ENCODE results near the gene AP1B1. TPM values are rescaled to one million over a fixed set of nuclear protein-coding genes. Genes with fewer than 3 reads are reported as not detected.
"Not testable (repeated sequence)": the region's sequence is repeated elsewhere in the genome, so short reads cannot be mapped to it uniquely, and the experiment has no call there.

AP1B1 gene
- total RNA-seq, 1 donor from 2014 or later = 77.9 TPM

GRCh38 chr22:29359469-29359868 lies 28.9 kb downstream of the AP1B1 start:
- H3K27me3 Mint-ChIP-seq (ENCODE audit: unreplicated experiment) = no peaks in the 10 kb centered on the region
- H3K4me3 Mint-ChIP-seq (ENCODE audit: unreplicated experiment) = no peak overlapping the region
- peak; percentile 63 for TF ChIP-seq CTCF (IDR thresholded peaks at IDR 0.05; ENCODE audit: partially characterized antibody, unreplicated experiment)
- H3K9me3 Mint-ChIP-seq (ENCODE audit: unreplicated experiment) = no peaks in the 10 kb centered on the region
- peak; percentile 79 for DNase-seq
- H3K4me1 Mint-ChIP-seq (ENCODE audit: low read depth, unreplicated experiment) = no peaks in the 10 kb centered on the region
- H3K36me3 Mint-ChIP-seq (ENCODE audit: unreplicated experiment) = no peaks in the 10 kb centered on the region
- no peak overlapping the region for H3K27ac Mint-ChIP-seq (ENCODE audit: unreplicated experiment)

- DNase-seq; H3K27me3 Mint-ChIP-seq (ENCODE audit: unreplicated experiment); H3K4me3 Mint-ChIP-seq (ENCODE audit: unreplicated experiment); H3K4me1 Mint-ChIP-seq (ENCODE audit: low read depth, unreplicated experiment); H3K36me3 Mint-ChIP-seq (ENCODE audit: unreplicated experiment); H3K9me3 Mint-ChIP-seq (ENCODE audit: unreplicated experiment); H3K27ac Mint-ChIP-seq (ENCODE audit: unreplicated experiment): not testable (repeated sequence)
Measured at GRCh38 chr22:29357193-29357890, 31.0 kb downstream of the AP1B1 start.

- no peaks in the 10 kb centered on the region for H3K36me3 Mint-ChIP-seq (ENCODE audit: unreplicated experiment)
- H3K4me3 Mint-ChIP-seq (ENCODE audit: unreplicated experiment) = no peak overlapping the region
- H3K27ac Mint-ChIP-seq (ENCODE audit: unreplicated experiment) = no peak overlapping the region
- peaks cover 4% of the 10 kb centered on the region for H3K4me1 Mint-ChIP-seq (ENCODE audit: low read depth, unreplicated experiment)
- TF ChIP-seq CTCF (IDR thresholded peaks at IDR 0.05; ENCODE audit: partially characterized antibody, unreplicated experiment) = no peak
- H3K27me3 Mint-ChIP-seq (ENCODE audit: unreplicated experiment) = peaks cover 4% of the 10 kb centered on the region
- H3K9me3 Mint-ChIP-seq (ENCODE audit: unreplicated experiment) = no peaks in the 10 kb centered on the region
- no peak for DNase-seq
Measured at GRCh38 chr22:29353860-29354259, 34.5 kb downstream of the AP1B1 start.

- Mint-ChIP-seq H3K4me3 (ENCODE audit: unreplicated experiment) (no peak overlapping the region), H3K9me3 (ENCODE audit: unreplicated experiment) (no peaks in the 10 kb centered on the region), H3K27ac (ENCODE audit: unreplicated experiment) (no peak overlapping the region), H3K27me3 (ENCODE audit: unreplicated experiment) (peaks cover 6% of the 10 kb centered on the region), H3K36me3 (ENCODE audit: unreplicated experiment) (no peaks in the 10 kb centered on the region), H3K4me1 (ENCODE audit: low read depth, unreplicated experiment) (peaks cover 8% of the 10 kb centered on the region)
- no peak for TF ChIP-seq CTCF (IDR thresholded peaks at IDR 0.05; ENCODE audit: partially characterized antibody, unreplicated experiment)
- DNase-seq = no peak
Measured at GRCh38 chr22:29353286-29353685, 35.1 kb downstream of the AP1B1 start.

GRCh38 chr22:29352778-29353177 lies 35.6 kb downstream of the AP1B1 start:
- peaks cover 13% of the 10 kb centered on the region for H3K4me1 Mint-ChIP-seq (ENCODE audit: low read depth, unreplicated experiment)
- no peak for DNase-seq

More at GRCh38 chr22:29352778-29353177, 35.6 kb downstream of the AP1B1 start:
- Mint-ChIP-seq H3K27me3 (ENCODE audit: unreplicated experiment) (peaks cover 6% of the 10 kb centered on the region), H3K27ac (ENCODE audit: unreplicated experiment) (no peak overlapping the region), H3K9me3 (ENCODE audit: unreplicated experiment) (no peaks in the 10 kb centered on the region), H3K36me3 (ENCODE audit: unreplicated experiment) (no peaks in the 10 kb centered on the region), H3K4me3 (ENCODE audit: unreplicated experiment) (no peak overlapping the region)
- TF ChIP-seq CTCF (IDR thresholded peaks at IDR 0.05; ENCODE audit: partially characterized antibody, unreplicated experiment) = no peak

Measured in glutamatergic neuron (in vitro differentiated cells).